Stimulated activated CD8-positive, alpha-beta memory T cell treated with anti-CD3 and anti-CD28 coated beads, Interleukin-15, amount 100 ng/mL, for 24 hours (primary cell): ENCODE data around the gene FBXO9.

Experiments
- DNase-seq: peaks from one replicate; pipeline ENCODE4 v3.0.0-alpha.2; 2020; ENCODE audit warnings: low read depth

Gene FBXO9

GRCh38 chr6:53065266-53066076 lies at the start of gene FBXO9:
Gene FBXO9 (plus strand): TSS chr6:53065404. CDS start chr6:53065790, 386 bp downstream.
- peak; percentile 65 for DNase-seq

GRCh38 chr6:53015486-53015885 lies 49.7 kb upstream of the FBXO9 start:
- DNase-seq, result no peak

GRCh38 chr6:53018446-53018845 lies 46.8 kb upstream of the FBXO9 start:
- no peak for DNase-seq

- DNase-seq, result no peak
Observed at GRCh38 chr6:53020005-53020744, 45.0 kb upstream of the FBXO9 start.

- no peak for DNase-seq
Observed at GRCh38 chr6:53023323-53023722, 41.9 kb upstream of the FBXO9 start.

GRCh38 chr6:53026526-53026925 lies 38.7 kb upstream of the FBXO9 start:
- no peak for DNase-seq

GRCh38 chr6:53027131-53027718 lies 38.0 kb upstream of the FBXO9 start:
- no peak for DNase-seq

GRCh38 chr6:53028467-53028866 lies 36.7 kb upstream of the FBXO9 start:
- DNase-seq, result no peak

- no peak for DNase-seq
Observed at GRCh38 chr6:53029257-53029656, 35.9 kb upstream of the FBXO9 start.

GRCh38 chr6:53029761-53030160 lies 35.4 kb upstream of the FBXO9 start:
- DNase-seq, result no peak

GRCh38 chr6:53031281-53031680 lies 33.9 kb upstream of the FBXO9 start:
- no peak for DNase-seq

- DNase-seq, result no peak
Observed at GRCh38 chr6:53032849-53033248, 32.4 kb upstream of the FBXO9 start.

- no peak for DNase-seq
Observed at GRCh38 chr6:53033764-53034163, 31.4 kb upstream of the FBXO9 start.

GRCh38 chr6:53035549-53036213 lies 29.5 kb upstream of the FBXO9 start:
- no peak for DNase-seq

- no peak for DNase-seq
Observed at GRCh38 chr6:53038141-53038540, 27.1 kb upstream of the FBXO9 start.

- no peak for DNase-seq
Observed at GRCh38 chr6:53038596-53038995, 26.6 kb upstream of the FBXO9 start.

GRCh38 chr6:53041356-53041755 lies 23.8 kb upstream of the FBXO9 start:
- DNase-seq, result no peak

GRCh38 chr6:53042112-53042511 lies 23.1 kb upstream of the FBXO9 start:
- no peak for DNase-seq

GRCh38 chr6:53043581-53043980 lies 21.6 kb upstream of the FBXO9 start:
- DNase-seq, result no peak

- DNase-seq, result no peak
Observed at GRCh38 chr6:53044071-53044470, 21.1 kb upstream of the FBXO9 start.

GRCh38 chr6:53044572-53044971 lies 20.6 kb upstream of the FBXO9 start:
- no peak for DNase-seq

- DNase-seq, result no peak
Observed at GRCh38 chr6:53045891-53046673, 19.1 kb upstream of the FBXO9 start.
